Muscle of arm (tissue), 12 donors: Measurements from ENCODE around the gene IL1RN. TPM values are rescaled to one million over a fixed set of nuclear protein-coding genes. Genes with fewer than 3 reads are reported as not detected.

Experiments used
- DNase-seq: peaks from one replicate; pipeline ENCODE4 v3.0.0-alpha.2; 2013
- polyA plus RNA-seq, 12 donors: library from polyadenylated mRNA; unstranded; fragments of 120-200 nt; gene quantifications; one replicate each; pipeline ENCODE4 v1.2.1, GENCODE V29; 2013; ENCODE audit not compliant: insufficient read length in 12 of 12

Gene IL1RN
- polyA plus RNA-seq, 12 donors, result 0.33 to 12.9 (median 1.5) TPM; not detected in 2

DNA sequence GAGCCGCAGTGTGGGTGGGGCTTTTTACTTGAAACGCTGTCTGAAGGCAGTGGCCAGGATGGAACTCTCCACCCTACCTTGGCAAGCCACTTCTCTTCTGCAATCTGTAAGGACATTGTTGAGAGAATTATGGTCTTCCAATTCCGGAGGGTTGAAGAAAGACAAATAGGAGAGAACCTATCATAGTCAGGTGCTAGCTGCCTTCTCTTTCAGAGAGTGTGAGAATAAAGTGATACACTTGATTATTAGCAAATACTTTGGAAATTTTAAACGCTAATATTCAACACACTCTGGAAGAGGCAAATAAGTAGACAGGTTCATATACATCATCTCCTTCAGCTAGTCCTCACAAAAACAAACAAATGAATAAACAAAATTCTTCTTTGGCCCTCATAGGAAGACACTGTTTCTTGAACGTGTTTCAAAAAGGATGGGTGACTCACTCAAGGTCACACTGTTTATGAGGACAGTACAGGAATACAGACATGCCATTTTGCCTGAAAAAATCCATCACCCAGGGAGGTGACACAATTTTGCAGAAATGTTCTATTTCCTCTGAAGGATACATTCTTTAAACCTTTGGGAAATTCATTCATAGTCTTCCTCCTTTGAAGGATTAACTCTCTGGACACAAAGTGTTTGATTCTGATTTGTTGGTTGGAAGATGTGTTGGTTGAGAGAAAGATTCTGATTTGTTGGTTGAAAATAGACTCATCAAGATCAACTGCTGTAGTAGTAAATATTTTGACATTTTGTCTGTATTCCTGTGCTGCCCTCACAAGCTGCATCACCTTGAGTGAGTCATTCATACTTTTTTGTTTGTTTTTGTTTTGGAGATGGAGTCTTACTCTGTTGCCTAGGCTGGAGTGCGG, 2.2 kb upstream of the IL1RN start:
- no peak for DNase-seq

DNA sequence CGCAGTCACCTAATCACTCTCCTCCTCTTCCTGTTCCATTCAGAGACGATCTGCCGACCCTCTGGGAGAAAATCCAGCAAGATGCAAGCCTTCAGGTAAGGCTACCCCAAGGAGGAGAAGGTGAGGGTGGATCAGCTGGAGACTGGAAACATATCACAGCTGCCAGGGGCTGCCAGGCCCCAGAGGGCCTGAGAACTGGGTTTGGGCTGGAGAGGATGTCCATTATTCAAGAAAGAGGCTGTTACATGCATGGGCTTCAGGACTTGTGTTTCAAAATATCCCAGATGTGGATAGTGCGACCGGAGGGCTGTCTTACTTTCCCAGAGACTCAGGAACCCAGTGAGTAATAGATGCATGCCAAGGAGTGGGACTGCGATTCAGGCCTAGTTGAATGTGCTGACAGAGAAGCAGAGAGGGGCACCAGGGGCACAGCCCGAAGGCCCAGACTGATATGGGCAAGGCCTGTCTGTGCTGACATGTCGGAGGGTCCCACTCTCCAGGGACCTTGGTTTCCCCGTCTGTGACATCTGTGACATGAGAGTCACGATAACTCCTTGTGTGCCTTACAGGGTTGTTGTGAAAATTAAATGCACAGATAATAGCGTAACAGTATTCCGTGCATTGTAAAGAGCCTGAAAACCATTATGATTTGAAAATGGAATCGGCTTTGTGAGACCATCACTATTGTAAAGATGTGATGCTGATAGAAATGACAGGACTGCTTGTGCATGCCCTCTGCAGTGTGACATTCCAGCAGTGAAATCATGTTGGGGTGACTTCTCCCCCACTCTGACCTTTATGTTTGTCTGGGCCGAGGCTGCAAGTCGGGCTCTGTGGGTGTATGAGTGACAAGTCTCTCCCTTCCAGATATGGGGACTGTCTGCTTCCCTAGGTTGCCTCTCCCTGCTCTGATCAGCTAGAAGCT, 510 bp downstream of the IL1RN start:
- no peak for DNase-seq

DNA sequence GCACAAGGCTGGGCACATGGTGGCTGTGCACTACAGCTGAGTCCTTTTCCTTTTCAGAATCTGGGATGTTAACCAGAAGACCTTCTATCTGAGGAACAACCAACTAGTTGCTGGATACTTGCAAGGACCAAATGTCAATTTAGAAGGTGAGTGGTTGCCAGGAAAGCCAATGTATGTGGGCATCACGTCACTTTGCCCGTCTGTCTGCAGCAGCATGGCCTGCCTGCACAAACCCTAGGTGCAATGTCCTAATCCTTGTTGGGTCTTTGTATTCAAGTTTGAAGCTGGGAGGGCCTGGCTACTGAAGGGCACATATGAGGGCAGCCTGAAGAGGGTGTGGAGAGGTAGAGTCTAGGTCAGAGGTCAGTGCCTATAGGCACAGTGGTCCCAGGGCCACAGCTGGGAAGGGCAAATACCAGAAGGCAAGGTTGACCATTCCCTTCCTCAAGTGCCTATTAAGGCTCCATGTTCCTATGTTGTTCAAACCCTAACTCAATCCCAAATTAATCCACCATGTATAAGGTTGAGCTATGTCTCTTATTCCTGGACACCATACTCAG, 2.2 kb downstream of the IL1RN start:
- DNase-seq, result no peak

GRCh38 chr2:113131352-113132185, 4.2 kb downstream of the IL1RN start:
- DNase-seq, result no peak

- no peak for DNase-seq
Measured at GRCh38 chr2:113132414-113133021, 5.1 kb downstream of the IL1RN start.

DNA sequence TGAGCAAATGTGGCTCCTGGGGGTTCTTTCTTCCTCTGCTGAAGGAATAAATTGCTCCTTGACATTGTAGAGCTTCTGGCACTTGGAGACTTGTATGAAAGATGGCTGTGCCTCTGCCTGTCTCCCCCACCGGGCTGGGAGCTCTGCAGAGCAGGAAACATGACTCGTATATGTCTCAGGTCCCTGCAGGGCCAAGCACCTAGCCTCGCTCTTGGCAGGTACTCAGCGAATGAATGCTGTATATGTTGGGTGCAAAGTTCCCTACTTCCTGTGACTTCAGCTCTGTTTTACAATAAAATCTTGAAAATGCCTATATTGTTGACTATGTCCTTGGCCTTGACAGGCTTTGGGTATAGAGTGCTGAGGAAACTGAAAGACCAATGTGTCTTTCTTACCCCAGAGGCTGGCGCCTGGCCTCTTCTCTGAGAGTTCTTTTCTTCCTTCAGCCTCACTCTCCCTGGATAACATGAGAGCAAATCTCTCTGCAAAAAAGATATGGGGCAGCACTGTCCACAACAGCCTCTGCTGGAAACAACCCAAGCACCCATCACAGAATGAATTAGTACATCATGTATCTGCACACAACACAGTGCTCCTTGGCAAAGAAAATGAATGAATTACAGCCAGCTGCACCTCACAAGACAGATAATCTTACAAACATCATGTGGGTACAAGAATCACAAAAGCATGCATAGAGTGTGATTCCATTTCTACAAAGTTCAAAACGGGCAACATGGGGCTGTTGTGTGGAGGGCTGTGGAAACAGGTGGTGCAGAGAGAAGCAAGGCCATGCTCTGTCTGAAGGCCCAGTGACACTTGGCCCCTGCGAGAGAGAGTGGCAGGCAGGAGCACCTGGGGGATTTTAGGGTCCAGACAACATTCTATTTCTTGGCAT, 6.6 kb downstream of the IL1RN start:
- no peak for DNase-seq

DNA sequence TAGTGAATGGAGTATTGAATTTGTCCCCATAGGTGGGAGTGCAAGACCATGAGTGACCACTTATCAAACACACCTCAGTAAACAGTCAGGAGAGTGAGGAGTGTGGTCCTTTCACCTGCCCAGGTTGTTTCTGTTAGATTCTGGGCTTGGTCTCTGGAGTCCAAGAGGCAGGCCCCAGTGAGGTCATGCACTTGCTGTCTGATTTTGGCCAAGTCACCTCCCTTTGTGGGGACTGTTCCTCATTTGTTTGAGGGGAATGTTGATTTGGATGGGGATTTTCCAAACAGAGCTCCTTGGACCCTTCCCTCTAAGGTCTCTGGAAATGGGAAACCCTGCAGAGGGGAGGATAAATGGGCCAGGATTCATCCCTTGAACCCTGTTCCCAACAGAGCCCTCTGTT, 7.3 kb downstream of the IL1RN start:
- DNase-seq, result no peak

DNA sequence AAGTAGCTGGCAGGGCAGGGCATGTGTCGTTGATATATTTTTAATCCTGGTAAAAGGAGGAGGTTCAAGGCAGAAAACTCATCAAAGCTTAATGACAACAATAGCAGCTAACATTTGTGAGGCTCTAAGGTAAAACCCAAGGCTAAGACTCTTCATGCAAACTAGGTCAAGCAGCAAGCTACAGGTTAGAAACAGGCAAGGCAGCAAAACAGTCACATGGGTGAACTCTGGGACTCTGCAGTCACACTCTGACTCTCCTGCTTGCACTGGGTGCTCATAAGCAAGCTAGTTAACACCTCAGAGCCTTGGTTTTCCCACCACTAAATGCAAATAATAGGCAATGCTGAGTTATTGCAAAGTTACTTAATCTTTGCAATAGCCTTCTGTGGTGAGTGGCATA, 7.9 kb downstream of the IL1RN start:
- DNase-seq, result no peak

DNA sequence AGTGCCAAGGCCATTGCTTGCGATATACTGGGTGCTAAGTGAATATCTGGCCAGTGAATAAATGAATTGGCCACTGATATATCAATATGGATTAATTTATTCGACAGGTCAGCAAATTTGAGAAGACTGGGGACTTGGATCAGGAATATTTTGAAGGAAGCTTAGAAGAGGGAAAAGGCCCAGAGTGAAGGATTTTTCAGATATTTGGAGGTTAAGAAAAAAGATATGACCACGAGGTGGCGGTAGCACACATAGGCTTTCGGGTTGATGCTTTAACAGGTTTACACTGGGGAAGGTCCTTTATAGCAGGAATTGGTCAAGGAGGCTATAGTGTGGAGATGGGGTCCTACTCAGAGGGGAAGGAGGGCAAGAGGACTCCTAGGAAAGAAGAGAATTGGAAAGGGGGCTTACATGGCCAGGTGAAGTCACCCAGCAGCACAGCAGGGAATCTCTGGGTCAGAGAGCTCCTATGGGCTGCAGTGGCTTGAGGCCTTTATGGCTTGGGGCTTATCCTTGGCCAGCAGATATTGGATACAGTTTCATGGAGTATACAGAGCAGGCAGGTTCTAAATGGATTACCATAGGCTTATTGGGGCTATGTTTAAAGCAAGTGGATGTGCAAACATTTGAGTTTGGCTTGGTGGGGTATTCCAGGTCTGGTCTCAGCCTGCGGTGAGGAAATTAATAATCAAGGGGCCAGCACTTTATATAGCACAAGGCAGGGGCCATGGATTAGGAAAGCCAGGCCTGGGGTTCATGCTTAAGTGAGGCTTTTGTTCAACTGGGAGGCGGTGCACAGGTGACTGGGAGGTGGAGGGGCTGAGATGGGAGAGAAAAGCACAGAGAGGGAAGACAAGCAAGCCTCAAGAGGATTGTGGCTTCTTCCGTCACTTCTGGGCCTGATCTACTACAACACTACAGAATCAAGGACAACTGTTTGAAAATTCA, 9.7 kb downstream of the IL1RN start:
- DNase-seq, result peak; percentile 28

DNA sequence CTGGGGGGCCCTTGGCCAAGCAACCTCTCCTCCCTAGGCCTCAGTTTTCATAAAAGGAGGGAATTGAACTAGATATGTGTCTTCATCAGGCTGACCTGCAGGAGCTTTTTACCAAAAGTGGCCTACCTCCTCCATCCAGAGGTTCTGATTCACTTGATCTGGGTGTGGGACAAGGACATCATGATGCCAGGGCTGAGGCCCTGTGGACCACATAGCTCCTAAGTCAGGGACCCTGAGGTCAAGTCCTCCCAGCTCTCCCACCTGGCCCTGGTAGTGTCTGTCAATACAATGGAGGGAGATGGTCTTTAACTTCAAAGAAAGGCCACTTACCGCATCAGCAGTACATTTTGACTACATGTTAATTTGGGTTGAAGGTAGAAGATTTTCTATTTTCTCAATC, 10.4 kb downstream of the IL1RN start:
- DNase-seq, result no peak

DNA sequence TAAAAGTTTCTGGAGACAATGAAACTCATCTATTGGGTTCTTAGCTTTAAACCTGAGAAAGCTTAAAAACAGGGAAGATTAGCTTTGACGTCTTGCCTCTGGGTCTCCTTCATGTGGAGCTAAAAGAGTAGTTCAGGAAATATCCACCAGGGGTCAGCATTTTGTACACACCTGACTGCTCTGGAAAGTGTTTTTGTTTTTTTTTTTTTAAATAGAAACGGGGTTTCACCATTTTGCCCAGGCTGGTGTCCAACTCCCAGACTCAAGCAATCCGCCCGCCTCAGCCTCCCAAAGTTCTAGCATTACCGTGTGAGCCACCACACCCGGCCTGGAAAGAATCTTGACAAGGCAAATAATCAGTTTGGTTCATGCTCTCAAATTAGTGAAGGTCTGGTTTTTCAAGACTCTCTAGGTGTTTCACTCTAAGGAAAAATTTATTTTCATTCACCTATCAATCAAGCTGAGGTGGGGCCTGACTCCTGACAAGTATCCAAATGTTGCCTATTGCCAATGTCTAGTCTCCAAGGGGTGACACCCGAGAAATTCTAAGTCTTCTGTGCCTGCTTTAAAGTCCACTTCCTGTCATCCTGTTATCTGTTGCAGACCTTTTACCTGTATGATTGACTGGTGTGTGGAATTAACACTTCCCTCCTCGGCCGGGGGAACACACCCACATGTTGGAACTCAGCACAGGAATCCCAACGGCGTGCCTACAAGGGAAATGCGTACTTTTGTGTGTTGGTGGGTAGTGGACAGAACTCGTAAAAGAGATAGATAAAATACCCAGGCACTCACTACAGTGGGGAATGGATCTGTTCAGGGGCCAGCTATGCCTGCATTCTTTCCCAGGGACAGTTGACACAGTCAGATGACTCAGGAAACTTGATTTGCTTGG, 11.3 kb downstream of the IL1RN start:
- peak; percentile 66 for DNase-seq

- DNase-seq, result no peak
Measured at GRCh38 chr2:113141451-113141850, 14.1 kb downstream of the IL1RN start.

DNA sequence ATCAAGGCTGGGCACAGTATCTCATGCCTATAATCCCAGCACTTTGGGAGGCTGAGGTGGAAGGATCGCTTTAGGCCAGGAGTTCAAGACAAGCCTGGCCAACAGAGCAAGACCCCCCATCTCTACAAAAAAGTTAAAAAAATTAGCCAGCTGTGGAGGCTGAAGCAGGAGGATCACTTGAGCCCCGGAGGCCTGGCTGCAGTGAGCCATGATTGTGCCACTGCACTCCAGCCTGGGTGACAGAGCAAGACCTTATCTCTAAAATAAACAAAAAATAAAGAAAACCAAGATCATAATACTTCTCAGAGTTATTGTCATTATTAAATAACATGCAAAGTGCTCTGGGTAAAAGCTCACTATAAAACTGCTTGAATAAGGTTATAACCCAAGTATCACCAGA, 14.9 kb downstream of the IL1RN start:
- no peak for DNase-seq

GRCh38 chr2:113144259-113144658, 16.9 kb downstream of the IL1RN start:
- DNase-seq, result no peak

- DNase-seq, result no peak
Measured at GRCh38 chr2:113148606-113149552, 21.5 kb downstream of the IL1RN start.

DNA sequence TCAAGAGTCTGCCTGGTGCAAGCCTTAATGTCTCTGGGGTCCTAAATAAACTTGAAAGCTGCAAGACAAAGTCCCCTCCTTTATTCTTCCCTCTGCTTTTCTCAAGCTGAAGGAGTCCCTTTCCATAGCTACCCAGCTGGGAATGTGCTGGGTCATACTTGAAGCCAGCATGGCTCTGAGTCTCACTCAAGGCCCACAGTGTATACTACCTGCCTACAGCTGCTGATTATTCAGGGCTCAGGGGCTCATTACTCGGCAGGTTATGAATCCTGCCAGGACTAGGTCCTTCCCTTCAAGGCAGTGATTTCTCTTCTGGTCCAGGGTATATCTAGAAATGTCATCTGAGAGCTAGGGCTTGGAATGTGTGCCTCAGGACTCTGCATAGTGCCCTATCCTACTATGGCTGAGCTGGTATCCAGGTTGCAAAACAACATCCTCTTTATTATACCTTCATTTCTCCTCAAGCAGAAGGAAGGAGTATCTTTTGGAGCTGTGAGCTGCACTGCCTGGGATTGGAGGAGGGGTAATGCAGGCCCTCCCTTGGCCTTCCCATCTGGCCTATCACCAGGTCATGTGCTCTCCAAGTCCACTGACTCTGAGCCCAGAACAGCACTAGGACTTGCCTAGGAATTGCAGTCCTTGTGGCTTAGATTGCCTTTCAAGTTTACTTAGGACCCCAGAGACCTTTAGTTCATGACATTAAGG, 22.3 kb downstream of the IL1RN start:
- DNase-seq, result no peak
